DOHH2 (cell line): Measurements from ENCODE around the gene ANAPC16.
A peak's percentile ranks its signal among the peaks of the same experiment; 100 is the strongest.

ENCODE experiments used
- H3F3A ChIP-seq: fragments of 200-600 bp; sonication (generic), shearing (Covaris generic); 2 replicates; pipeline ENCODE4 v1.6.0; 2016; ENCODE audit warnings: antibody characterized with exemption, mild to moderate bottlenecking; ENCODE audit not compliant: control insufficient read depth, insufficient read depth
- H3K27ac ChIP-seq: fragments of 200-600 bp; sonication (generic); 2 replicates; pipeline ENCODE4 v1.5.1; 2014; ENCODE audit warnings: low read depth, mild to moderate bottlenecking, low read length, moderate library complexity
- H3K27me3 ChIP-seq: fragments of 200-600 bp; sonication (generic); 2 replicates; pipeline ENCODE4 v1.6.1; 2014; ENCODE audit warnings: mild to moderate bottlenecking, low read length, mixed read lengths; ENCODE audit not compliant: control insufficient read depth
- H3K36me3 ChIP-seq: fragments of 200-600 bp; sonication (generic); 2 replicates; pipeline ENCODE4 v1.6.1; 2014; ENCODE audit warnings: mild to moderate bottlenecking, low read length, moderate library complexity, mixed read lengths; ENCODE audit not compliant: control insufficient read depth
- H3K4me1 ChIP-seq: fragments of 200-600 bp; sonication (generic); 2 replicates; pipeline ENCODE4 v1.6.1; 2014; ENCODE audit warnings: mild to moderate bottlenecking, low read length, mixed read lengths; ENCODE audit not compliant: control insufficient read depth
- H3K4me2 ChIP-seq: fragments of 200-600 bp; sonication (generic); 2 replicates; pipeline ENCODE4 v1.6.0; 2014; ENCODE audit warnings: mild to moderate bottlenecking, low read length, moderate library complexity
- H3K4me3 ChIP-seq: fragments of 200-600 bp; sonication (generic); 2 replicates; pipeline ENCODE4 v1.5.1; 2014; ENCODE audit warnings: mild to moderate bottlenecking, low read length, mixed read lengths
- H3K79me2 ChIP-seq: fragments of 200-600 bp; sonication (generic); 2 replicates; pipeline ENCODE4 v1.6.1; 2014; ENCODE audit warnings: mild to moderate bottlenecking, low read length, mixed read lengths; ENCODE audit not compliant: control insufficient read depth
- H3K9me2 ChIP-seq: fragments of 200-600 bp; sonication (generic); replicated peaks from 2 replicates; pipeline ENCODE4 v1.6.1; 2014; ENCODE audit warnings: mild to moderate bottlenecking, low read length, mixed read lengths; ENCODE audit not compliant: control insufficient read depth
- H3K9me3 ChIP-seq: fragments of 200-600 bp; sonication (generic); 2 replicates; pipeline ENCODE4 v1.6.1; 2014; ENCODE audit warnings: antibody characterized with exemption, low read length, mixed read lengths; ENCODE audit not compliant: control insufficient read depth, insufficient read depth
- H4K20me1 ChIP-seq: fragments of 200-600 bp; sonication (generic); 2 replicates; pipeline ENCODE4 v1.6.0; 2014; ENCODE audit warnings: low read depth, mild to moderate bottlenecking, antibody characterized with exemption, low read length, moderate library complexity; ENCODE audit not compliant: control insufficient read depth, insufficient read depth
- EZH2phosphoT487 ChIP-seq: fragments of 200-600 bp; sonication (generic); IDR thresholded peaks from 2 replicates; pipeline ENCODE4 v1.6.1; 2017; ENCODE audit warnings: borderline replicate concordance, mild to moderate bottlenecking, antibody characterized with exemption, low read length, moderate library complexity, mixed read lengths
- TF ChIP-seq, protein P1 (sequence below): fragments of 200-600 bp; sonication (generic); IDR thresholded peaks from one replicate; pipeline ENCODE4 v1.5.1; 2014; ENCODE audit warnings: antibody characterized with exemption, mild to moderate bottlenecking, low read depth, low read length; ENCODE audit not compliant: poor library complexity, severe bottlenecking

Gene ANAPC16

DNA sequence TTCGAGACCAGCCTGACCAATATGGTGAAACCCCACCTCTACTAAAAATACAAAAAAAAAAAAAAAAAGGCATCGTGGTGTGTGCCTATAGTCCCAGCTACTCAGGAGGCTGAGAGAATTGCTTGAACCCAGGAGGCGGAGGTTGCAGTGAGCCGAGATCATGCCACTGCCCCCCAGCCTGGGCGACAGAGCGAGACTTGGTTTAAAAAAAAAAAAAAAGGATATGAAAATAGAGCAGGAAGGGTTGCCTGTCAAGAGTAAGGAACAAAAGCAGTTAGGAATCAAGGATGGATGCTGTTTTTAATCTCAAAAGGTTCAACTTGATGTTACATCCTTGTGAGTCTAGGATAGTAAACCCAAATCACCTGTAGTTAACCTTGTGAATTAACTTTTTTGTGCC lies 12.0 kb downstream of the ANAPC16 start:
- Histone ChIP-seq H3K27me3 (no peaks in the 10 kb centered on the region), H3K4me3 (no peak overlapping the region), H3K36me3 (peaks cover 66% of the 10 kb centered on the region), H3K9me3 (no peaks in the 10 kb centered on the region), H3K4me2 (peak overlapping the region; percentile 20; the same call in 1 of the 2 replicates), H3K79me2 (peaks cover 76% of the 10 kb centered on the region), H3K27ac (no peak overlapping the region), H3K9me2 (no peaks in the 10 kb centered on the region), H3F3A (peaks cover 9% of the 10 kb centered on the region), H4K20me1 (no peaks in the 10 kb centered on the region; the same call in 1 of the 2 replicates), H3K4me1 (peaks cover 55% of the 10 kb centered on the region)
- TF ChIP-seq EZH2phosphoT487 = no peak
- TF ChIP-seq, protein P1, sequence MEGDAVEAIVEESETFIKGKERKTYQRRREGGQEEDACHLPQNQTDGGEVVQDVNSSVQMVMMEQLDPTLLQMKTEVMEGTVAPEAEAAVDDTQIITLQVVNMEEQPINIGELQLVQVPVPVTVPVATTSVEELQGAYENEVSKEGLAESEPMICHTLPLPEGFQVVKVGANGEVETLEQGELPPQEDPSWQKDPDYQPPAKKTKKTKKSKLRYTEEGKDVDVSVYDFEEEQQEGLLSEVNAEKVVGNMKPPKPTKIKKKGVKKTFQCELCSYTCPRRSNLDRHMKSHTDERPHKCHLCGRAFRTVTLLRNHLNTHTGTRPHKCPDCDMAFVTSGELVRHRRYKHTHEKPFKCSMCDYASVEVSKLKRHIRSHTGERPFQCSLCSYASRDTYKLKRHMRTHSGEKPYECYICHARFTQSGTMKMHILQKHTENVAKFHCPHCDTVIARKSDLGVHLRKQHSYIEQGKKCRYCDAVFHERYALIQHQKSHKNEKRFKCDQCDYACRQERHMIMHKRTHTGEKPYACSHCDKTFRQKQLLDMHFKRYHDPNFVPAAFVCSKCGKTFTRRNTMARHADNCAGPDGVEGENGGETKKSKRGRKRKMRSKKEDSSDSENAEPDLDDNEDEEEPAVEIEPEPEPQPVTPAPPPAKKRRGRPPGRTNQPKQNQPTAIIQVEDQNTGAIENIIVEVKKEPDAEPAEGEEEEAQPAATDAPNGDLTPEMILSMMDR = no peak

DNA sequence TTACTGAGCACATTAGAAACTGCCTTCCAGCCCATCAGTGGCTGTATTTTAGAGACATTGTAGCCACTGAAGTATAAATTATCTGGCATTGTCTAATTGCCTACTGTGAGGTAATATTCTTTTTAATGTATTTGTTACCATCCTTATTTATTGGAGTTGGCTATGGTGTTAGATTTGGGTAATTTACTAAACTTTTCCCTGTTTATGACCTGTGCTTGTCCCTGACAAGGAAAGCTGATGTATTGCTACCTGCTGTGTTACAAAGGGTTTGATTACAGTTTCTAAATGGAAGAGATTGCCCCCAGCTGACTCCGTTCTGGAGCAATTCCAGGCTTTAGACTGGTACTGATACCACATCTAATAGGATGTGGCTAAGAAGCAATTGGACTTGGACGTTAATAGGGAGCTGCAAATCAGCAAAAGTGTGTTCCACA lies 12.5 kb downstream of the ANAPC16 start:
- no peaks in the 10 kb centered on the region; the same call in 1 of the 2 replicates for H4K20me1 ChIP-seq
- H3K4me2 ChIP-seq = peak overlapping the region; percentile 20; the same call in 1 of the 2 replicates
- H3K27me3 ChIP-seq = no peaks in the 10 kb centered on the region
- peaks cover 8% of the 10 kb centered on the region for H3F3A ChIP-seq
- peaks cover 50% of the 10 kb centered on the region for H3K4me1 ChIP-seq
- peaks cover 67% of the 10 kb centered on the region for H3K36me3 ChIP-seq
- H3K9me2 ChIP-seq = no peaks in the 10 kb centered on the region
- H3K9me3 ChIP-seq = no peaks in the 10 kb centered on the region
- no peak for TF ChIP-seq EZH2phosphoT487
- TF ChIP-seq, protein P1 = no peak
- H3K79me2 ChIP-seq = peaks cover 72% of the 10 kb centered on the region
- H3K27ac ChIP-seq = no peak overlapping the region
- H3K4me3 ChIP-seq = no peak overlapping the region

DNA sequence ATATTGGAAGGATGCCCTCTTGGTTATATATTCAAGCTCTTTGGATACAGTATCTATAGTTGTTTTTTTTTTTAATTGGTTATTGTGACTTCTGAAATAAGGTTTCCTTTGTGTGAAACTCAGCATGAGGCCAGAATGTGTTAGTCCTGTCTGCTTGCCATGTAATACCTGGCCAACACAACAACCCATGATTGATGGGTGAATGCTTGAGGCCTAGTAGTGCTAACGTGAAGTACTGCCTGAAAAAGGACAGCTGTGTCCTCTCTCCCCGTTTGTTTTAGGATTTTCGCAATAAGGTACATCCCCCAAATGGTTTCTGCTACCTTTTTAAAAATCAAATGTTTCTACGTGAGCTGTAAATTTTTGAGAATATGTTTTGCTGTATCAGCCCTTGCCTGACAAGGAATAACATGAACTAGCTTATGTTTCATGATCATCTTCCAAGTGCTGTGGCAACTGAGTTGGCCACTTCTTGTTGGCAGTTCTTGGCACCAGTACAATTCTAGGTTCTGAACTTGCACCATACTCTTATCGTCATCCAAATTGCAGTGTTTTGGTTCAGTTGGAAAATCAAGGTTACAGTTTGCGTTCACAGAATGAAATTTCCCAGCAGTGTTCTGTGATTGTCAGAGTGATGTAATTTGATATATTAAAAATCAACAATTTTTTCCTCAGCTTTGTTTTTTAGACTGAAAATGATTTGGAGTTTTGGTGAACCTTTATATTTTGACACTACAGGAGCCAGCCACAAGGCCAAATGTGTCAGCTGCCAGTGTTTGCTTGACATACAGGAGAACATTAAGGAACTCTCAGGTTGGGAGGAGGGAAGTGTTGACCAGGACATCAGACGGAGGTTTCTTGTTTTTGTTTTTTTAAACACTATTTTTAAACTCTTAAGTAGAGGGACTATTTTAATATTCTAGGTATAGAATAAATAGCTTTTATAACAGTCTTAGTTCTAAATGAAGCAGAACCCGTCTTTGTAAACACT lies 13.7 kb downstream of the ANAPC16 start:
- H3K36me3 ChIP-seq = peaks cover 64% of the 10 kb centered on the region
- H3K4me1 ChIP-seq = peaks cover 41% of the 10 kb centered on the region
- no peak for TF ChIP-seq EZH2phosphoT487
- TF ChIP-seq, protein P1 = no peak
- H3K9me2 ChIP-seq = no peaks in the 10 kb centered on the region
- H3K27me3 ChIP-seq = no peaks in the 10 kb centered on the region
- peaks cover 59% of the 10 kb centered on the region for H3K79me2 ChIP-seq
- H3K4me3 ChIP-seq = no peak overlapping the region
- H4K20me1 ChIP-seq = no peaks in the 10 kb centered on the region
- no peak overlapping the region for H3K4me2 ChIP-seq
- H3K9me3 ChIP-seq = no peaks in the 10 kb centered on the region
- peak overlapping the region; percentile 11; the same call in 1 of the 2 replicates for H3K27ac ChIP-seq
- H3F3A ChIP-seq = peaks cover 7% of the 10 kb centered on the region; the same call in 1 of the 2 replicates
